ENCODE data around the gene IL6R.
"Not testable (repeated sequence)": the region's sequence is repeated elsewhere in the genome, so short reads cannot be mapped to it uniquely, and the experiment has no call there.

IL6R gene

DNA sequence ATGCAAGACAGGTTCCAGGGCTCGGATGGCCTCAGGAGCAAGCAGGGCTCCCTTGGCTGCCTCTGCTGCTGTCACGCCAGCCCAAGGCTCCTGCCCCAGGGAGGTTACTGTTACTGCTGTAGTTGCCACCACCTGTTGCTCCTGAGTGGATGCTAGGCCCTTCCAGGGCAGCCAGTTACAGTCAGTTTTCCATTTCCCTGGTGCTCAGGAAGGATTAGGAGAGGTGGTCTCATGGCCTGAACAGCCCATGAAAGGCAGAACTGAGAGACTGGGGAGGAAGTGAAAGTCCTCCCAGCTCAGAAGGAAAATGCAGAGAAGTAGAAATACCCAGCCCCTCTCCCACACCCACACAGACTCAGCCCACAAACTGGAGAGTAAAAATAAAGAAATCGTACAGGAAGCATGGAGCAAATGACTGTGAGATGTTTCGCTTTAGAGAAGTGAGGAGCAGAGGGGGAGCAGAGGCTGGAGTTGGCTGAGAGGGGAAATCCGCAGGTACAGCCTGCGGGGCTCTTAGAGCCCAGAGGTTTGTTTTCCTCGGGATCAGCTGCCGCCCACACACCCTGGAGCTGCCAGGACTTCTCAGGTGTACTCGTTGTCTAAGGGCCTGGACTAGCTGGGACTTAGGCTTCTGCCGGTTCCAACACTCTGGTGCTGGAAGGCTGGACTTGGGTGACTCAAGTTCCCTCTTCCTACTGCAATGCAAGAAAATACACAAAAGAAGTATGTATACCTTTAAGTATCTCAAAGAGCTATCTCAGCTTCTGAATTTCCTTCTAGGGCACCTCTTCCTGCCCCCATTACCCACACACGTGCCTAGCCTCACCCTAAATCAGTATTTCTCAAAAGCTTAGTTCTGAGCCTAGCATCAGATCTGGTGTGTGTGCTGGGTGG is 2.3 kb downstream of the IL6R start:
- DNase-seq: no peak

DNA sequence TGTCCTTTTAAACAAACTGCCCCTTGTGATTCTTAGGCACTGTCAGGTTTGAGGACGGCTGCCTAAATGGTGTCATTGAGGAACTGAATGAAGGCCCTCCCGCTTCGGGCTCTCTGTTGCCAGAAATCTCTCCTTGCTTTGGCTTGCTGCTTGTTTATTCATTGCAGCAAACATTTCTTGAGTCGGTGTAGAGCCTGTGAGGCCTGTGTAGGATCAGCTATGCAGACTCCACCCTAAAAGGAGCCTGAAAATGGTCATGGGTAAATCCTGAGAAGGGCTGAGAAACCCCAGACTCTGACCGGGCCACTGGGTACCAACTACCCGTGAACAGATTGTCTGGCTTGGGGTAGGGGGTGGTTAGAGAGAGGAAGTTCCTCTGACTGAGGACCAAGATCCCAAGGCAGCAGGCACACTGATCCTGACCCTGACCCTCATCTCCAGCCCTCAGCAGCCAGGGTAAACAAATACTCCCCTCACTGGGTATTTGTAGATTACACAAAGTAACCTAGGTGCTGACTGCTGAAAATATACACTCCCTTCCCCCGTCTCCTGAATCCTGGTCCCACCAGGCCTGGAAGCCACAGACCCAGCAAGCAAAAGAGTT is 3.1 kb downstream of the IL6R start:
- DNase-seq: no peak

DNA sequence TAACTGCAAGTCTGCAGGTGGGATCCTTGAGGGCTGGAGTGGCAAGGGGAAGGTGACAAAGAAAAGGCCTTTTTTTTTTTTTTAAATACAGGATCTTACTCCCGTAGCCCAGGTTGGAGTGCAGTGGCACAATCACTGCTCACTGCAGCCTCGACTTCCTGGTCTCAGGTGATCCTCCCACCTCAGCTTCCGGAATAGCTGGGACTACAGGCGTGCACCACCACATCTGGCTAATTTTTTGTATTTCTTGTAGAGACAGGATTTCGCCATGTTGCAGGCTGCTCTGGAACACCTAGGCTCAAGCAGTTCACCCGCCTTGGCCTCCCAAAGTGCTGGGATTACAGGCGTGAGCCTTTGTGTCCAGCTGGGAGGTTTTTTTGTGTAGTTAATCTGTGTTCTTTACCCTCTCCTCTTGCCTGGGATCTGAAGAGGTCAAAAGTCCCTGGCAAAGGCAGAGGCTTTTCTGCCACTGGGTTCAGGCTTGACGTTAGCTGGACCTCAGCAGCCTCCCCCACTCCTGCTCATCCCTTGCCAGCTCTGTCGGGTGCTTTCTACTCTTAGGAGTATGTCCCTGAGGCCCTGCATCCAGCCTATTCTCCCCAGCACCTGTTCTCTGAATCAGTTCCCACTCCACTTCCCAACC is 5.2 kb downstream of the IL6R start:
- DNase-seq: no peak

DNA sequence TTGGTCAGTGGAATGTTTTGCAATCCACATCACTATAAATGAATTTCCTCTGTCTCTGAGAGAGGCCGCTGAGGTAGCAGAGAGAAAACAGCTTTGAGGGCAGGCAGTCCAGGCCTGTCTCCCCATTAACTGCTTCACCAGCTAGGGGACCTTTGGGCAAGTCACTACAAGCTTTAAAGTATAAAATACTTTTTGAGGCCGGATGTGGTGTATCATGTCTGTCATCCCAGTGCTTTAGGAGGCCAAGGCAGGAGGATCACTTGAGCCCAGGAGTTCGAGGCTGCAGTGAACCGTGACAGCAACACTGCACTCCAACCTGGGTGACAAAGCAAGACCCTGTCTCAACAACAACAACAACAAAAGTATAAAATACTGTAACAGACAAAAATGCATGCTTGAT is 6.4 kb downstream of the IL6R start:
- no peak for DNase-seq

DNA sequence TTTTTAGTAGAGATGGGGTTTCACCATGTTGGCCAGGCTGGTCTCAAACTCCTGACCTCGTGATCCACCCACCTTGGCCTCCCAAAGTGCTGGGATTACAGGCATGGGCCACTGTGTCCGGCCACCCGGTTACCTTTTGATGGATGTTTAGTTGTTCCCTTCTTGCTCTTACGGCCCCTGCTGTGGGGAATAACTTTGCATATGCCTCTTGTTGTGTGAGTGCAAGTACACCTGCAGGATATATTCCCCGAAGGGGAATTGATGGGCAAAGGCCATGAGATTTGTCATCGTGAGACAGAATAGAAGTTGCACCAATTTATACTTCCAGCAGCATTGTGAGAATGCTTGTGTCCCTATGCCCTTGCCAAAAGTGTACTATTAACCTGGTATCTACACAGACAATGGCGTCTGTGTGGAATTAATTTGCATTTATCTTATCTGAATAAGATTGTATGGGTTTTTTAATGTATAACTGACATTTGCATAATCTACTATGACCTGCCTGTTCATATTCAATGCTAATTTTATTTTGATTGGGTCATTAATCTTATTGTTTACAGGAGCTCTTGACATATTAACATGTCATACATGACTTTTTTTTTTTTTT is 8.1 kb downstream of the IL6R start:
- DNase-seq: no peak

DNA sequence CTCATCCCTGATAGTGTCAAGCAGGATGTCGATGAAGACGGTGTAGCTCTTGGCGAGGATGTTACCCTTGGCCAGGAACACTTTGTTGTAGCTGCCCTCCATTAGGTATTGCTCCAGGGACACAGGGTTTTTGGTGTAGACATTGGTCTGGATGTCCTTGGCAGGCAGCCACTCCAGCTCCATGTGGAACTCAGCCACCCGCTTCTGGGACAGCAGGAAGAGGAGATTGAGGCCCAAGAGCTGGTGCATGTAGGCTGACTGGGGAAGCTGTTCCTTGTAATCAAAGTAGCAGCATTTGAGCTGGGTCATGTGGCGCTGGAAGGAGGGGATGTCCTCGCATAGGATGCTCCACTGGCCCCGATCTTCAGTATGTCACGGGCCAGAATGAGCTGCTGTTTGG is 9.5 kb downstream of the IL6R start:
- DNase-seq: no peak

DNA sequence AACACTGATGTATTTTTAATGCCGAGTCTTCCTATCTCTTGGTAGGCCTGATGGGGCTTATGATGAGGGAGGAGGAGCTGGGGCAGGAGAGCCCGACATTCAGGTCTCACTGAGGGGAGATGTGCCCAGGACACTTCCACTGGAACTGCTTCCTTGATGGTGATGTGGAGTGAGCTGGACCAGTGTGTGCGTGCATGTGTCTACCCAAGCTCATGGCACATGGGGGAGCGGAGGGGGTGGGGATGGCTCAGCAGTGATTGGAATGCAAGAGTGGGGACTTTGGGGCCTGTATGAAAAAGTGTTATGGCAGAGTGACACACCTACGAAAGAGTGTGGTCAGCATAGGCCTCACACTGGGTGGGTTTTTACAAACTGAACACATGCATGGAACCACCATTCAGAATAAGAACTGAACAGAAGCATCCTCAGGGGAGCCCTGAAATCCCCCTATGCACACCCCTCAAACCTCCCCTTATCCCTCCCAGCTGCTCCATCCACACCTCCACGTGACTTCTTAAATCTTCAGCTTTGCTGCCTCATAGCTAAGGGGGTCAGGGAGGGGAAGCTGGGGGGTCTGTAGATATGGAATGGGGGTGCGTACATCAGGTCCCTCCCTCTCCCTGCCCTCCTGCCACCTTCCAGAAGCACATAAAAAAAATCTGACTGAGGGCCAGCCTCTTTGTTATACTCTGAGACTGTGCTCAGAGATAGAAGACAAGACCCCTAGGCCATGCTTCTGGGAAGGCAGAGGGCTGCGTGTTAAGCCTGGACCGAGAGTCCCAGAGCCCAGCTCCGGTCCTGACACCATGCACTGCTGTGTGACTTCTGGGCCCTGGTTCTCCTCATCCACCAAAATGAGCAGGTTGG is 11.6 kb downstream of the IL6R start:
- DNase-seq: no peak

DNA sequence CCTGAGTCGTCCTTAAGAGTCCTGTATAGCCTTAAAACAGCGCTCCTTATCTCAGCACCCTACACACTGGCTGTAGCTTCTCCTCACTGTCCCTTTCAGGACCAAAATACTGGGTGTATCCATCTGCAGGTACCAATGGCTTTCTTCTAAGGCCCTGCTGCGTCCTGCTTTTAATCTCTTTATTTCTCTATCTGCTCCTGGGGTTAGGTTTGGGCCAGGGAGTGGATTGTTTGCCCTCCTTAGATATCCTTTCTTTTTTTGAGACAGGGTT is 12.1 kb downstream of the IL6R start:
- DNase-seq: no peak

DNA sequence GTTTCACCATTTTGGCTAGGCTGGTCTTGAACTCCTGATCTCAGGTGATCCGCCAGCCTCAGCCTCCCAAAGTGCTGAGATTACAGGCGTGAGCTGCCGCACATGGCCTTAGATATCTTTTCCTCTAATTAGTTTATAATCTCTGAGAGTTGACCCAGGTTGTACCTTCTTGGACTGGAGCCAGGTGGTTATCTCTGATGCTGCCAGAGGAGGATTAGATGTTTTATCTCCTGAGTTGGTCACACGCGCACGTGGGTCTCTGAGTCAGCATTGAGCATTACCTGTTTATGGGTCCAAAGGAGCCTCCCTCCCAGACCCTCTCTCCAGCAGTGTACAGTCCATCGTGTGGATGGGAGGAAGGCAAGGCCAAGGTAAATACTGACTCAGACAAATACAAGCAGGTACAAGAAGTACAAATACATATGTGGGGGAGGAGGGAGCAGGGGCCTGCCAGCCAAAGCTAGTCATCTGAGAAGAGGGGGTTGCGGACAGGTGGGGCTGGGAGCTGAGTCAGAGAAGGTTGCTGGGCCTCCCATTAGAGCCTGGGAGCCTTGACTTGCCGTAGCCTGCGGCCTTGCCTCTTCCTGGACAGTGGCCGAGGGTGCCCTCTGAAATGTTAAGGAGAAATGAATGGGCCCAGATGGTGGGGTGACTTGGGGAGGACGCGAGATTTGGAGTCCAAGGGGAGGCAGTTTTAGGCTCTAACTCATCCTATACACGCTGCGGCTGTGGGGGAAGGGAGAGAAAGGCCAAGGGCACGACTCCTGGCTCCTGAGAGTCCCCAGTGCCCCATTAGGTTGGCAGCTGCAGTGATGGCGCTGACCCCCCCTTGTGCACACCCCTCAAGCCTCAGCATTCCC is 13.1 kb downstream of the IL6R start:
- DNase-seq: no peak

DNA sequence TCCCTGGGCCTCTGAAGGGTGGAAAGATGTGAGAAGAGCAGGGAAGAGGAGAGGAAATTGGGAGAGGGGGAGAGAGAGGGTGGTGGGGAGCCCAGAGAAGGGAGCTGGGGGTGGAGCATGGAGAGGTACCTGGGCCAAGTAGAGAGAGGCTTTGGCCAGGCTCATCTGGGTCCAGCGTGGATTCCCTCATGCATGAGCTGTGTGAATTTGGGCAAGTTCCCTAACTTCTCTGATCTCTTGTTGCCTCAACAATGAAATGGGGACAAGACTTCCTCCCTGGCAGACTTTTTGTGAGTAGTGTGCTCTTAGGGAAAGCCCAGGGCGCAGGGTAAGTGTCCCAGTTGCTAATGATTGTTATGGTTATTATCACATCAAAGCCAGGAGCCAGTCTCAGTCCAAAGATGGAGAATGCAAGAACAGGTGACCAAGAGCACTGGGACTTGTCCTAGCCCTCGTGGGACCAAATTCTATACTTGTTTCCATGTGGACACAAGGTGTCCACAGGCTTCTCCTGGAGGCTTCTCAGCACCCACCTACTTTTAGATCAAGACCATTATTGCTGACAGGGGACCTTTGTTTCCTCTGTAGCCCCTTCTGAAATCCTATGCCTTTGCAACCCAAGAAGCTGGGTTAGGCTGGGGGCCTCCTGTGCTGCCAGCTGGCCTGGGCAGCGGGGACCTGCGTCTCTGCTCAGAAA is 13.9 kb downstream of the IL6R start:
- no peak for DNase-seq

DNA sequence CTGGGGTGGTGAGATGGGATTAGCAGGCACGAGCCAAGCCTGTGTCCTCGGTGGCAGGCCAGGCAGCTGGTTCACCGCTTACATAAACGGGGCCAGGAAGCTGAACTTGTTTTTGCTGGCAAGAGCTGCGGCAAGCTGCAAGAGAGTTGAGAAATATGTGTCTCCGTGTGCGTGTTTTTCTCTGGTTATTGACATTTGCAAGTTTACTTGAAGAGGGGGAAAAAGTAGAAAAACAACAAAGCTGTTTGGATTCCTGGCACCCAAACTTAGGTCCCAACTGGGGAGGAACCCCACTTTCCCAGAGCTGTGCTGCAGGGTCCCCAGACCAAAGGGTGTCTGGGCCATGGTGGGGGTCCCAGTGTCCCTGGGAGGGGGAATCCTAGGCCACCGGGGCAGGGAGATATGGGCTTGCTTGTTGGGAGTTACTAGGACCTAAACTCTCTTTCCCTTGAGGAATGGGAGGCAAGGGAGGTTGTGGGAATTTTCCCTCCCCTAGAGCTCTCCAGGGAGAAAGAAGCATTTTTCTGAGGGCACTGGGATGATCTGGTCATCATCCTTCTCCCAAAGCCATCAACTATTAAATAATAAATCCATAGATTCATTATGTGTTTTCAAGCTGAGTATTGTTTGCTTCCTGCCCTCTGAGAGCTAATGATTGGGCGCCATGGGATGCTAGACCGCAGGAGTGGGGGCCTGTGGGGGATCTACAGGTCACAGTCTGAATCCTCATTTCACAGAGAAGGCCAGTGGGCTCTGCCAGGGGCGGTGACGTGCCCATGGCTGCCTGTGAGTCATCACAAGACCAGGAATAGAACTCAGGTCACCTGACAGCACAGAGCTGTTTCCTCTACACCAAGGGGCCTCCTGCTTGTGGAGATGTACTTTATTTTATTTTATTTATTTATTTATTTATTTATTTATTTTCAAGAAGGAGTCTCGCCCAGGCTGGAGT is 14.8 kb downstream of the IL6R start:
- DNase-seq: no peak

DNA sequence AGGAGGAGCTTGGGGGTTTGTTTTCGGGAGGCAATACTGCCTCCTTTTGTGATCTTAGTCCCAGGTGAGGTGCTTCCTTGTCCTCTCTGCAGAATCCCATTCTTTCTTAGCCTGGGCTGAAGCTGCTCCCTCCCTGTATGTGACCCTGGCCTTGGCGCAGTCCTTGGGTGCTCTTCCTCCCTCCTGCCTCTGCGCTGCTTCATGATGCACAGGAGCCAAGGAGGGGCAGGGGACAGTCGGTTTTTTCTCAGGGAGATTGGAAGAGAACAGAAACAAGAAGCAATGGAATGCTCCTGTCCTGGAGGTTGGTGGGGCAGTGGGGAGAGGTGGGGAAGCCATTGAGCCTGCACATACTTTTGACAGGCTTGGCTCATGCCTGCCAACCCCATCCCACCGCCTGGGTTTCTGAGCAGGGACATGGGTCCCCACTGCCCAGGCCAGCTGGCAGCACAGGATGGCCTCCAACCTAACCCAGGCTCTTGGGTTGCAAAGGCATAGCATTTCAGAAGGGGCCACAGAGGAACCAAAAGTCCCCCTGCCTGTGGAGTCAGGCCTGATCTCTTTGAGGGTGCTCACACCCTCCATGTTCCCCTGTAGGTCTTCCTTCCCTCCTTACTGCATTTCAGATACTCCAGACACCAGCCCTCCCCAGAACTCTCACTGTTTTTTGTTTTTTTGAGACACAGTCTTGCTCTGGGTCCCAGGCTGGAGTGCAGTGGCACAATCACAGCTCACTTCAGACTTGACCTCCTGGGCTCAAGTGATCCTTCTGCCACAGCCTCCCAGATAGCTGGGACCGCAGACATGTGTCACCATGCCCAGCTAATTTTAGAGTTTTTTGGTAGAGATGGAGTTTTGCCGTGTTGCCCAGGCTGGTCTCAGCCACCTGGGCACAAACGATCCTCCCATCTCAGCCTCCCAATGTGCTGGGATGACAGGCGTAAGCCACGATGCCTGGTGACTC is 16.1 kb downstream of the IL6R start:
- no peak for DNase-seq

DNA sequence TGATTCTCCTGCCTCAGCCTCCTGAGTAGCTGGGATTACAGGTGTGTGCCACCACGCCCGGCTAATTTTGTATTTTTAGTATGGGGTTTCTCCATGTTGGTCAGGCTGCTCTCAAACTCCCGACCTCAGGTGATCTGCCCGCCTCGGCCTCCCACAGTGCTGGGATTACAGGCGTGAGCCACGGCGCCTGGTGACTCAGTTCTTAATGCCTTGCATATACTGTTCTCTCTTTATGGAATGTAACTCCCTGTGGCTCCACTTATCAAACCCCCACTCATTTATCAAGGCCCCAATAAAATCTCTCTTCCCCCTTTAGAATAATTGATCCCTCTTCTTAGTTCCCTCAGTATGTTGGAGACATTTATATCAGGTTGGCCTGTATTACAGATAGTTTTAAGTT is 16.9 kb downstream of the IL6R start:
- DNase-seq: not testable (repeated sequence)

DNA sequence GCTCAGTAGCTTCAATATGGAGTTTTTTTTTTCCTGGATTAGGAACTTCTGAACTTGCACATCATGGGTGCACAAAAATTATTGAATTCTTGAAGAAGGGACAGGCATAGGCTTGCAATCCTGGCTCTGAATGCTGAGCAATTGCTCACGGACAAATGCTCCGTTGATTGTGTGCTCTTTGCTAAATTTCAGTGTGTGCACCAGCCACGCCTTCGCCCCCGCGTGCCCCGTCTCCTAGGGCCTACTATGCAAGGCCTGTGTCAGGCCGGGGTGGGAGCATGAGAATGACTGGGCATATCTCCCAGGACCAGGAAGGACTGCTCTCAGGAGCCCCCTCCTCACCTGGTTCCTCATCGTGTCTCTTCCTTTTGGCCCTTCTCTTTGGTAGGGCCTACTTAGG is 17.4 kb downstream of the IL6R start:
- DNase-seq: no peak

DNA sequence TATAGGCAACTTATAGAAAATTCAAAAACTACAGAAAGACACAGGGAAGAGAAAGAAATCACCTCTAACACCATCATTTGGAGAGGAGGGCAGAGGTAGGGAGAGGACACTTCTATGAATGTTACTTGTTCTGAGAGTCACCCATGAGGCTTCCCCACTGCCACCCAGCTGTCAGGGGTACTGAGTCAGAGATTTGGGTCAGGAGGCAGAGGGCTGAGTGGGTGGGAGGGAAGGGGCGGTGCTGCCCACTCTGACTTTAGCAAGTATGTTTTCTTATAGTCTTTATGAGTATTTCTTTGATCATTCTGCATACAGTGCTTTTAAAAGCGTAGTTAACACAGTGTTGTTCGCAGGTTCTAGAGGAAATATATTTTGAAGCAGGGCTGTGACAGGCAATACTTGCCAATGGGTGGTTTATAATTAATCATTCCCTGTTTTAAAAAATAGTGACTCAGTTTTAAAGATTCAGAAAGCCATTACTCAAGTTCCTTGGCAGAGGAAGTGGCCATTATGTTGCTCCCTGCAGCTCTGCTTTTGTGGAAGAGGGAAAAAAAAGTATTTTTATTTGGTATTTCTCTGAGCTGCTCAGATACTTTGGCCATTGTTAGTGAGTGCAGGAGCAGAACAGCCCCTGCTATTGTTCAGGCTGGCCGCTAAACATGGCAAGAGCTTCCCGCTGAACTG is 18.3 kb downstream of the IL6R start:
- no peak for DNase-seq

DNA sequence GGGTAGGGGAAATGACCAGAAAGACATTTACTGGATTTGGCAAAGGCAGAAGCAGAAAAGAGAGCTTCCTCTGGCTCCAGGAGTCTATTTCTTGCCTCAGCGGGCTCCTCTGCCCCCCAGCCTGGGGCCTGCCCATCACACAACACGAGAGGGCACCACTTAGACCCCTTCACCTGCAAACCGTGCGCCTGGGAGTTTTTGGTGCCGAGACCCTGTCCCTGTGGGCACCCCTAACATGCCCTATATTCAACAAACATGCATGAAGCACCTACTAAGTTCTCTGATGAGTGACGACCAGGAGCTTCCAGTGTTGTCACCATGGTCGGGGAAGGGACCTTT is 18.8 kb downstream of the IL6R start:
- no peak for DNase-seq

DNA sequence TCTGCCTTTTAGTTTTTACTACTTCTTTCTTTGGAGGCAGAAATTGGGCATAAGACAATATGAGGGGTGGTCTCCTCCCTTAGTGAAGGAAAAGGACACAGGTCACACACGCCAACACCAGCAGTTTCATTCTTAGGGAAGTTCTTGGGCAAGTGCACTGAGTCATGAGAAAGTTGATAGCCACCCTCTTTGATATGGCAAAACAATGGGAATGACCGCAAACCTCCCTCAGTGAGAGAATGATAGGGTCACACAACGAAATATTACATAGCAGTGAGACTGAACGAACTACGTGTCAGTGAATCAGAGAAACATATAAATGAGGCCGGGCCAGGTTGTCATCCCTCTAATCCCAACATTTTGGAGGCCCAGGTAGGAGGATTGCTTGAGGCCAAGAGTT is 20.0 kb downstream of the IL6R start:
- DNase-seq: no peak
